ENCODE results near the gene RHEB. TPM values are rescaled to one million over a fixed set of nuclear protein-coding genes. Genes with fewer than 3 reads are reported as not detected.

Gene RHEB
- total RNA-seq, 1 experiment from 2014 or later, result 114 TPM

DNA sequence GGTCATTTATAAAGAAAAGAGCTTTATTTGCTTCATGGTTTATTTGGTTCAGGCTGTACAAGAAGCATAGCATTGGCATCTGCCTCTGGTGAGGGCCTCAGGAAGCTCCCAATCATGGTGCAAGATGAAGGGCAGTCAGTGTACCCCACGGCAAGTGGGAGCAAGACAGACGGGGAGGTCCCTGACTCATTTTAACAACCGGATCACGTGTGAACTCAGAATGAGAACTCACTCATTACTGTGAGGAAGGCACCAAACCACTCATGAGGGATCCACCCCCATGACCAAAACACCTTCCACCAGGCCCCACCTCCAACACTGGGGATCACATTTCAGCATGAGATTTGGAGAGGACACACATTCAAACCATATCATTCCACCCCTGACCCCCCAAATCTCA lies 64.0 kb downstream of the RHEB start:
- Histone ChIP-seq H3K27me3 (ENCODE audit: insufficient read depth, low read length) (no peaks in the 10 kb centered on the region), H3K14ac (ENCODE audit: insufficient read depth, low read length) (no peak overlapping the region; the same call in 1 of the 2 replicates), H4K8ac (replicated peaks; ENCODE audit: insufficient read length, low read depth, low read length) (no peak overlapping the region), H2BK15ac (ENCODE audit: low read depth, low read length) (no peak overlapping the region; the same call in 1 of the 2 replicates), H4K91ac (ENCODE audit: insufficient read length, low read depth, low read length) (no peak overlapping the region), H3K23me2 (ENCODE audit: insufficient read length, low read depth, low read length, poor library complexity, severe bottlenecking) (no peaks in the 10 kb centered on the region), H3T11ph (ENCODE audit: low read length) (no peak overlapping the region), H2BK120ac (ENCODE audit: low read depth, low read length, poor library complexity, severe bottlenecking) (no peak overlapping the region), H2BK12ac (ENCODE audit: insufficient read length, low read depth, low read length) (no peak overlapping the region), H3K18ac (ENCODE audit: insufficient read length, low read depth, low read length) (no peak overlapping the region), H2BK5ac (ENCODE audit: insufficient read length, low read length) (no peak overlapping the region), H3K79me2 (ENCODE audit: insufficient read depth, low read length) (no peaks in the 10 kb centered on the region), H3K4me1 (ENCODE audit: insufficient read depth, low read length) (peaks cover 8% of the 10 kb centered on the region; the same call in 1 of the 2 replicates), H3K79me1 (ENCODE audit: insufficient read depth, low read depth, low read length, poor library complexity, severe bottlenecking) (no peaks in the 10 kb centered on the region), H3K9ac (ENCODE audit: extremely low read depth, insufficient read length, low read length) (no peak overlapping the region), H3K23ac (ENCODE audit: insufficient read length, low read depth, low read length) (no peak overlapping the region), H2AK5ac (ENCODE audit: insufficient read length, low read length) (no peak overlapping the region), H3K56ac (ENCODE audit: insufficient read length, low read depth, low read length) (no peak overlapping the region), H3K4me2 (ENCODE audit: insufficient read depth, insufficient read length, low read length) (no peak overlapping the region), H3K9me3 (ENCODE audit: control insufficient read depth, low read depth, low read length) (no peaks in the 10 kb centered on the region), H2AFZ (ENCODE audit: low read length) (no peak overlapping the region), H3K4ac (ENCODE audit: low read depth, low read length) (no peak overlapping the region), H2BK20ac (ENCODE audit: low read depth, low read length, poor library complexity, severe bottlenecking) (no peak overlapping the region), H4K5ac (ENCODE audit: insufficient read length, low read depth, low read length) (no peak overlapping the region), H3K27ac (ENCODE audit: insufficient read length, low read depth, low read length) (no peak overlapping the region), H4K20me1 (ENCODE audit: control insufficient read depth, insufficient read depth, insufficient read length) (no peaks in the 10 kb centered on the region)
- Mint-ChIP-seq H3K4me1 (peaks cover 70 to 72% of the 10 kb centered on the region in 2 experiments), H3K4me3 (no peak overlapping the region), H3K27ac (0 out of 7 replicates have a peak overlapping the region, but pooled peaks of 1 of the 3 experiments have one; percentile 30), H3K9me3 (peaks cover 12% of the 10 kb centered on the region in 2 experiments), H3K27me3 (ENCODE audit: low read depth) (peaks cover 13% of the 10 kb centered on the region; the same call in 1 of the 2 replicates), H3K36me3 (ENCODE audit: insufficient read depth in 1 of 3, low read depth in 3 of 3) (peaks cover 6 to 13% (median 8%) of the 10 kb centered on the region in 3 experiments)
- no CpG with 5 or more reads among the region's 4 CpGs for WGBS (ENCODE audit: extremely low coverage, insufficient read length, low lambda C conversion rate)
- TF ChIP-seq, protein P1, sequence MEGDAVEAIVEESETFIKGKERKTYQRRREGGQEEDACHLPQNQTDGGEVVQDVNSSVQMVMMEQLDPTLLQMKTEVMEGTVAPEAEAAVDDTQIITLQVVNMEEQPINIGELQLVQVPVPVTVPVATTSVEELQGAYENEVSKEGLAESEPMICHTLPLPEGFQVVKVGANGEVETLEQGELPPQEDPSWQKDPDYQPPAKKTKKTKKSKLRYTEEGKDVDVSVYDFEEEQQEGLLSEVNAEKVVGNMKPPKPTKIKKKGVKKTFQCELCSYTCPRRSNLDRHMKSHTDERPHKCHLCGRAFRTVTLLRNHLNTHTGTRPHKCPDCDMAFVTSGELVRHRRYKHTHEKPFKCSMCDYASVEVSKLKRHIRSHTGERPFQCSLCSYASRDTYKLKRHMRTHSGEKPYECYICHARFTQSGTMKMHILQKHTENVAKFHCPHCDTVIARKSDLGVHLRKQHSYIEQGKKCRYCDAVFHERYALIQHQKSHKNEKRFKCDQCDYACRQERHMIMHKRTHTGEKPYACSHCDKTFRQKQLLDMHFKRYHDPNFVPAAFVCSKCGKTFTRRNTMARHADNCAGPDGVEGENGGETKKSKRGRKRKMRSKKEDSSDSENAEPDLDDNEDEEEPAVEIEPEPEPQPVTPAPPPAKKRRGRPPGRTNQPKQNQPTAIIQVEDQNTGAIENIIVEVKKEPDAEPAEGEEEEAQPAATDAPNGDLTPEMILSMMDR (conservative IDR thresholded peaks at IDR 0.05), result no peak
- no peak for DNase-seq

Measured in H9 (cell line).